Fibroblast of the aortic adventitia (primary cell): ENCODE measurements around the gene INSC. TPM values are rescaled to one million over a fixed set of nuclear protein-coding genes. Genes with fewer than 3 reads are reported as not detected.

Source experiments
- DNase-seq: peaks from one replicate; pipeline ENCODE4 v3.0.0-alpha.2; 2010; ENCODE audit warnings: low read depth
- H3K4me3 ChIP-seq: 2 replicates; pipeline ENCODE4 v1.5.1; 2011; ENCODE audit warnings: low read depth, mild to moderate bottlenecking, control low read depth, low read length, moderate library complexity
- total RNA-seq: library from RNA; depleted of rRNA; stranded (reverse); fragments of >200 nt; gene quantifications from 2 replicates; pipeline ENCODE4 v1.2.3, GENCODE V29; 2012; ENCODE audit warnings: low replicate concordance
- TF ChIP-seq, protein P1 (sequence below): IDR thresholded peaks from 2 replicates; pipeline ENCODE4 v1.5.1; 2011; ENCODE audit warnings: mild to moderate bottlenecking, low read length, control low read depth, inconsistent platforms; ENCODE audit not compliant: insufficient read depth

Gene INSC
- total RNA-seq, 1 donor: 0.81 TPM

- DNase-seq: peak; percentile 22
- TF ChIP-seq, protein P1, sequence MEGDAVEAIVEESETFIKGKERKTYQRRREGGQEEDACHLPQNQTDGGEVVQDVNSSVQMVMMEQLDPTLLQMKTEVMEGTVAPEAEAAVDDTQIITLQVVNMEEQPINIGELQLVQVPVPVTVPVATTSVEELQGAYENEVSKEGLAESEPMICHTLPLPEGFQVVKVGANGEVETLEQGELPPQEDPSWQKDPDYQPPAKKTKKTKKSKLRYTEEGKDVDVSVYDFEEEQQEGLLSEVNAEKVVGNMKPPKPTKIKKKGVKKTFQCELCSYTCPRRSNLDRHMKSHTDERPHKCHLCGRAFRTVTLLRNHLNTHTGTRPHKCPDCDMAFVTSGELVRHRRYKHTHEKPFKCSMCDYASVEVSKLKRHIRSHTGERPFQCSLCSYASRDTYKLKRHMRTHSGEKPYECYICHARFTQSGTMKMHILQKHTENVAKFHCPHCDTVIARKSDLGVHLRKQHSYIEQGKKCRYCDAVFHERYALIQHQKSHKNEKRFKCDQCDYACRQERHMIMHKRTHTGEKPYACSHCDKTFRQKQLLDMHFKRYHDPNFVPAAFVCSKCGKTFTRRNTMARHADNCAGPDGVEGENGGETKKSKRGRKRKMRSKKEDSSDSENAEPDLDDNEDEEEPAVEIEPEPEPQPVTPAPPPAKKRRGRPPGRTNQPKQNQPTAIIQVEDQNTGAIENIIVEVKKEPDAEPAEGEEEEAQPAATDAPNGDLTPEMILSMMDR: no peak
- H3K4me3 ChIP-seq: no peak overlapping the region
These were observed 5.1 kb downstream of the INSC start for GRCh38 chr11:15119826-15120225.

DNA sequence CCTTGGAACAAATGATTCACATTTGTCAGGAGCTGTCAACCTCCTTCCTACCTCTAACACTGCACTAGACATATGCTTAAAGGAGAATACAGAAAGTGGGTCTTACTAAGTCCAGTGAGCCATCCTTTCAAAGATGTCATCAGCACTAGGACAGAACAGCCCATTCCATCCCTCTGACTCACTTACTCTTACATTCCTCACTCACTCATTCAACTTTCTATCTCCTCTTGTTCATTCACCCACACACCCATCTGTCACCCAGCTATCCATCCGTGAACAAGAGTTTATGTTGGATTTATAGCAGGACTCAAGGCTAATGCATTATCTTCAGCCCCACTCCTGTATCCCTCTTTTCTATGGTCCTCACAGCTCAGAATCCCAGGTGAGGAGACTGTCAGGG, 9.1 kb downstream of the INSC start:
- H3K4me3 ChIP-seq: no peak overlapping the region
- peak; percentile 73 for DNase-seq
- TF ChIP-seq, protein P1: no peak

DNA sequence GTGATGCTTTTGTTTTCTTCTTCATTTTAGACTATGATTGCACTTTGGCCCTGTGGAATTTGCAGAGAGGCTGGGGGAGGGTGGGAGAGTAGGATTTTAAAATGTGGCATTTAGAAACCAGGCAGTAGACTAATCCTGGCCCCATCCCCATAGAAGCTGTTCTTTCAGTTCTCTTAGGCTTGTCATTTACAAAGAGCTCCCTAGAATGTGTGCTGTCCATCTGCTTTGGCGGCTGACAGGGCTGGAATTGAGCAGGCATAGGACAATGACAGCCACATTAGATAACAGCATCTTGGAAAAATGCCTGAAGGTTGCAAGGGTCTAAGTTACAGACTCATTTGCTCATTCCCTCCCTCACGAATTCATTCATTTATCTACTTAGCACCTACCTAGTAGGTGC, 9.8 kb downstream of the INSC start:
- DNase-seq: no peak
- TF ChIP-seq, protein P1: no peak
- H3K4me3 ChIP-seq: no peak overlapping the region

DNA sequence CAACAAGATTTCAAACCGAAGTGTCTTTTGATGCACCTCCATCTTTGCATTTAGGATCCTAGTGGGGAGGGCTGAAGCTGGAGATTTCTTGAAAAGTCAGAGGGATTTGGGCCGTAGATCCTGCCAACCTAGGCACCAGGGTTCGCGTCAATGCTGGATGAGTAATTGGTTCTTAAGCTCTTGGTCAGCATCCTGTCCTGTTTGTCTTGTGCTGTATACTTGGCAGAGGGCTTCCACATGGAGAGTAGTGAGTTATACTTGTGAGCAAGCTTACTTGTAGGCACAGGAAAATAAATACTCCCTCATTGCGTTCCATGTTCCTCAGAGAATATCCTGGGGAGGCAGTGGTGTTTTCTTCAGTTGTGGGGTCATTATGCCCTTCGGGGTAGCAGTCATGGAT, 12.6 kb downstream of the INSC start:
- no peak overlapping the region for H3K4me3 ChIP-seq
- peak; percentile 75 for DNase-seq
- TF ChIP-seq, protein P1: no peak

DNA sequence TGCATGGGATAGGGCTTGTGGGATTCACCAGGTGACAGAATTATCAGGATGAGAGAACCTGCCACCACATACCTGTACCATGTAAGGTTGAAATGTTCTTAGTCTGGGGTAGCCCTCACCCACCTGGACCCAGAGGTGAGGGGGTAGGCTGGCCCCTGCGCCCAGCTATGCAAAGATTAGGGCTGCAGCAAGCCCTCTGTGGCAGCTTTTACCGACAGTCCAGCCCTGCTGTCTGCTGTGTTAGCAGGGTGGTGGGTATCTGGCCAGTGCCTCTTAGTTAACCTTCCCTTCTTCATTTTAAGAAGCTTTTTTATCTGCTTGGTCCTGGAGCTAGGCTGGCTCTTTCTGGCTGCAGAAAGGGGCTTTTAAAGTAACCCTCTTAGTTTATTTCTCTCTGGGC, 13.9 kb downstream of the INSC start:
- TF ChIP-seq, protein P1: no peak
- no peak for DNase-seq
- H3K4me3 ChIP-seq: no peak overlapping the region

DNA sequence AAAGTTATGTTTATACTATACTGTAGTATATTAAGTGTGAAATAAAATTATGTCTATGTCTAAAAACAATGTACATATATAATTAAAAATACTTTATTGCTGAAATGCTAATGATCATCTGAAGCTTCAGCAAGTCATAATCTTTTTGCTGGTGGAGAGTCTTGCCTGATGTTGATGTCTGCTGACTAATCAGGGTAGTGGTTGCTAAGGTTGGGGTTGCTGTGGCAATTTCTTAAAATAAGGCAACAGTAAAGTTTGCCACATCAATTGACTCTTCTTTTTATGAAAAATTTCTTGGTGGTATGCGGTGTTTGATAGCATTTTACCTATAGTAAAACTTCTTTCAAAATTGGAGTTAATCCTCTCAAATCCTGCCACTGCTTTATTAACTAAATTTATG, 21.4 kb downstream of the INSC start:
- H3K4me3 ChIP-seq: no peak overlapping the region
- DNase-seq: no peak
- TF ChIP-seq, protein P1: no peak

- no peak overlapping the region for H3K4me3 ChIP-seq
- TF ChIP-seq, protein P1: no peak
- DNase-seq: no peak
These were observed 24.5 kb downstream of the INSC start for GRCh38 chr11:15139096-15139770.
